NCI-H1694 (cell line): ENCODE data around the gene AHDC1.
"Not testable (repeated sequence)": the region's sequence is repeated elsewhere in the genome, so short reads cannot be mapped to it uniquely, and the experiment has no call there.

Experiments
- DNase-seq: peaks from one replicate; lab custom pipeline; 2025; lab: John Stamatoyannopoulos, UW

The AHDC1 gene

GRCh38 chr1:27603681-27604578 lies at the start of gene AHDC1:
AHDC1 (minus strand) TSS chr1:27604144; CDS start chr1:27552115, 52,029 bp downstream.
- peak; percentile 65 for DNase-seq

GRCh38 chr1:27652111-27652864 lies 48.3 kb upstream of the AHDC1 start:
- DNase-seq = no peak

GRCh38 chr1:27650539-27651175 lies 46.7 kb upstream of the AHDC1 start:
- DNase-seq = no peak

- DNase-seq = no peak
These were observed 46.2 kb upstream of the AHDC1 start for GRCh38 chr1:27650171-27650538.

- DNase-seq = no peak
These were observed 45.3 kb upstream of the AHDC1 start for GRCh38 chr1:27649306-27649635.

GRCh38 chr1:27648602-27649305 lies 44.8 kb upstream of the AHDC1 start:
- no peak for DNase-seq

- DNase-seq = no peak
These were observed 43.4 kb upstream of the AHDC1 start for GRCh38 chr1:27647328-27647727.

GRCh38 chr1:27646676-27647075 lies 42.7 kb upstream of the AHDC1 start:
- DNase-seq = peak; percentile 24

- no peak for DNase-seq
These were observed 41.1 kb upstream of the AHDC1 start for GRCh38 chr1:27645071-27645415.

GRCh38 chr1:27644369-27645070 lies 40.6 kb upstream of the AHDC1 start:
- no peak for DNase-seq

- no peak for DNase-seq
These were observed 39.8 kb upstream of the AHDC1 start for GRCh38 chr1:27643600-27644368.

GRCh38 chr1:27640514-27640913 lies 36.6 kb upstream of the AHDC1 start:
- DNase-seq = not testable (repeated sequence)

GRCh38 chr1:27638805-27639204 lies 34.9 kb upstream of the AHDC1 start:
- DNase-seq = no peak

- DNase-seq = no peak
These were observed 34.2 kb upstream of the AHDC1 start for GRCh38 chr1:27638047-27638734.

GRCh38 chr1:27635396-27636142 lies 31.6 kb upstream of the AHDC1 start:
- no peak for DNase-seq

- DNase-seq = no peak
These were observed 31.0 kb upstream of the AHDC1 start, which contains the start of gene FGR for GRCh38 chr1:27634985-27635367. FGR (minus strand) TSS chr1:27635185; CDS start chr1:27623916, 11,269 bp downstream.

- no peak for DNase-seq
These were observed 30.4 kb upstream of the AHDC1 start for GRCh38 chr1:27634177-27634984.

GRCh38 chr1:27633640-27634176 lies 29.8 kb upstream of the AHDC1 start:
- no peak for DNase-seq
